Hepatocyte (in vitro differentiated cells): Measurements from ENCODE around the gene OR5K1.

Experiments used
- CTCF ChIP-seq: fragments of 200-600 bp; sonication (generic); IDR thresholded peaks from 2 replicates; pipeline ENCODE4 v1.5.1; 2016; ENCODE audit warnings: antibody characterized with exemption, mild to moderate bottlenecking; ENCODE audit not compliant: poor library complexity
- EZH2 ChIP-seq: fragments of 200-600 bp; sonication (generic); IDR thresholded peaks from 2 replicates; pipeline ENCODE4 v1.6.1; 2016; ENCODE audit warnings: antibody characterized with exemption, mild to moderate bottlenecking, borderline replicate concordance

GRCh38 chr3:98434412-98434811, 28.6 kb upstream of the OR5K1 start:
- TF ChIP-seq CTCF (no peak), EZH2 (no peak)
